ENCODE measurements around the gene MED15.

MED15 gene

DNA sequence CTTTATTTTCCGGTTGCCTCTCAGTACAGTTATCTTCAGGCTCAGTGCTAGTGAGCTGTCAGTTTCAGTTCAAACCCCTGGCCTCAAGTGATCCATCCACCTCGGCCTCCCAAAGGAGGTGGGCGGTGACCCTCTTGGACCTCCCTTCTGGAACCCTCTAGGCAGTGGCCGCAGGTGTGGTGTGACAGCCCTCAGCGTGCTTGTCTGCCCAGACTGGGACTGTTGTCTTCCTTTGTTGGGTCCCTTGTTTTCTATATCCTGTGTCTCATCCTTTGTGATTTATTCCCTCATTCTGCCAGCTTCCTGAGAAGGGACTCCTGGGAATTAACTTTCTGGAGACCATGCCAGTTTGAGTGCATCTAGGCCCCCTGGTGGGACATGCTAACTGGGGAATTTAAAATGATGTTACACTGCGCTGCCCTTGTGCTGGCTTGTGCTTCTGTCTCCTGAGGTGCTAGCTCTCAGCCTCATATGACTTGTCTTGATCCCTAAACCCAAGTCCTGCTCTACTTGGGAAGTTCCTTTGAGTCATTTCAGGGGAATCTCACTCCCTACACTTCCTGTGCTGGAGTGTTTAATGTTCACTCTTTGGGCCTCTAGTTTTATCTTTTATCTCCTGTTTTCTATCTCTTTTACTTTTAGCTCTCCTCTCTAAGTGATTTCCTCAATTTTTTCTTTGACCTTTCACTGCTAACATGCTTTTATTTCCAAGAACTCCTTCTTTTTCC is 19.4 kb downstream of the MED15 start:
- Mint-ChIP-seq H3K4me3 (no peak overlapping the region), H3K27me3 (ENCODE audit: low read depth) (no peaks in the 10 kb centered on the region), H3K36me3 (ENCODE audit: low read depth) (peaks cover 34% of the 10 kb centered on the region), H3K9me3 (no peaks in the 10 kb centered on the region), H3K4me1 (peaks cover 54% of the 10 kb centered on the region), H3K27ac (peak overlapping the region; percentile 46 to 81 (median 71))
- TF ChIP-seq, protein P1, sequence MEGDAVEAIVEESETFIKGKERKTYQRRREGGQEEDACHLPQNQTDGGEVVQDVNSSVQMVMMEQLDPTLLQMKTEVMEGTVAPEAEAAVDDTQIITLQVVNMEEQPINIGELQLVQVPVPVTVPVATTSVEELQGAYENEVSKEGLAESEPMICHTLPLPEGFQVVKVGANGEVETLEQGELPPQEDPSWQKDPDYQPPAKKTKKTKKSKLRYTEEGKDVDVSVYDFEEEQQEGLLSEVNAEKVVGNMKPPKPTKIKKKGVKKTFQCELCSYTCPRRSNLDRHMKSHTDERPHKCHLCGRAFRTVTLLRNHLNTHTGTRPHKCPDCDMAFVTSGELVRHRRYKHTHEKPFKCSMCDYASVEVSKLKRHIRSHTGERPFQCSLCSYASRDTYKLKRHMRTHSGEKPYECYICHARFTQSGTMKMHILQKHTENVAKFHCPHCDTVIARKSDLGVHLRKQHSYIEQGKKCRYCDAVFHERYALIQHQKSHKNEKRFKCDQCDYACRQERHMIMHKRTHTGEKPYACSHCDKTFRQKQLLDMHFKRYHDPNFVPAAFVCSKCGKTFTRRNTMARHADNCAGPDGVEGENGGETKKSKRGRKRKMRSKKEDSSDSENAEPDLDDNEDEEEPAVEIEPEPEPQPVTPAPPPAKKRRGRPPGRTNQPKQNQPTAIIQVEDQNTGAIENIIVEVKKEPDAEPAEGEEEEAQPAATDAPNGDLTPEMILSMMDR (IDR thresholded peaks at IDR 0.05; ENCODE audit: unreplicated experiment in 3 of 3), result no peak

DNA sequence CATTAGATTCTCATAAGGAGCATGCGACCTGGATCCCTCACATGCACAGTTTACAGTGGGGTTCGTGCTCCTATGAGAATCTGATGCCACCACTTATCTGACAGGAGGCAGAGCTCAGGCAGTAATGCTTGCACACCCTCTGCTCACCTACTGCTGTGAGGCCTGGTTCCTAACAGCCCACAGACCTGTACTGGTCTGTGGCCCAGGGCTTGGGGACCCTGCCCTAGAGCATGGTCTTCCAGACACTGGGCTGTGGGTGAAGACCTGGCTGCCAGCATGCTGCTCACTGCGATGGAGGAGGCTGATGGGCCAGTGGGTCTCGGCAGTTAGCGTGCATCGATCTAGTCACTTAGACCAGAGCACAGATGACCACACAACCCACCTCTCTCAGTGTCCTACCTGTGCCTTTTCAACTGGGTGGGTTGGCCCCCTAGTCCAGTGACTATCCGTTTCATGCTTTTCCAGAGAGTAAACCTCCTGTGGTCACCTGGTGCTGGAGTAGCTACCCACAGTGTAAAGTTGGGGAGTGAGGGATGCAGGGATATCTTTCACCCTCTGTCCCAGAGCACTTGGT is 21.1 kb downstream of the MED15 start:
- no peak overlapping the region for H3K4me3 Mint-ChIP-seq
- peaks cover 56% of the 10 kb centered on the region for H3K4me1 Mint-ChIP-seq
- H3K36me3 Mint-ChIP-seq (ENCODE audit: low read depth), result peaks cover 28% of the 10 kb centered on the region
- H3K27me3 Mint-ChIP-seq (ENCODE audit: low read depth), result no peaks in the 10 kb centered on the region
- TF ChIP-seq, protein P1 (IDR thresholded peaks at IDR 0.05; ENCODE audit: unreplicated experiment in 3 of 3), result no peak
- no peaks in the 10 kb centered on the region for H3K9me3 Mint-ChIP-seq
- H3K27ac Mint-ChIP-seq, result no peak overlapping the region

DNA sequence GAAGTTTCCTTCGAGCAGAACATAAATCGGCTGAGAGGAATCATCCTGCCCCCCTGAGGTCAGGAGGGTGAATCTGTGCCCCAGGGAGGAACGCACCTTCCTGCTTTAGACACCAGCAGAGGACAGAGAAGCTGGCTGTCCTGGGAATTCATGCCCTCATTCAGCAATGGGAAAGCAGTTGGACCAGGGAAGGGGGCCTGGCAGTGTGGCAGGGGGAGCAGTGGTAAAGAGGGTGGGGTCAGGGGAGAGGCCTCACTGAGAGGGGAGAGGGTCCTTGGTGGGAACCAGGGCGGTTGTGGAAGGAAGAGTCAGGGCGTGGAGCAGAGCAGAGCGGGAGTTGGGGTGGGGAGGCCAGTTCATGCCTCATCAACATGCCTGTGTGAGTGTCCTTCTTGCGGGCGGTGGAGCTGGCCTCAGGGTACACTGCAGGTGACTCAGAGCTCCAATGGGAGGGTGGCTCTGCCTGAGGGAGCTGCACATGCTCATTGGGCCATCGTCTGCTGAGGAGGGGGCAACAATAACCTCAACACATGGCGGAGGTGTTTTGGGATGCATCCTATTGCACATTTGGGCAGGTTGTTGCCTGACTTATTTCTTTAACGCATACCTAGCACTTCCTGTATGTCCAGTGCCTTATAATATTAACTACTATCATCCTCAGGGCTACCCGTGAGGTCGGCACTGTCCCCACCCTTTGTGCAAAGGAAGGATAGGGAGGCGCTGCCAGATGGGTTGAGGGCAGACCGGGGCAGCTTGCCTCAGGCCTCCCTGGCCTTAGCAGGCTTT is 23.2 kb downstream of the MED15 start:
- Mint-ChIP-seq H3K4me3 (peak overlapping the region in 1 of 3 experiments; percentile 32), H3K36me3 (ENCODE audit: low read depth) (peaks cover 34% of the 10 kb centered on the region), H3K9me3 (no peaks in the 10 kb centered on the region), H3K27ac (peak overlapping the region; percentile 87 to 93 (median 91)), H3K4me1 (peaks cover 55% of the 10 kb centered on the region), H3K27me3 (ENCODE audit: low read depth) (no peaks in the 10 kb centered on the region)
- TF ChIP-seq, protein P1 (IDR thresholded peaks at IDR 0.05; ENCODE audit: unreplicated experiment in 3 of 3), result no peak

DNA sequence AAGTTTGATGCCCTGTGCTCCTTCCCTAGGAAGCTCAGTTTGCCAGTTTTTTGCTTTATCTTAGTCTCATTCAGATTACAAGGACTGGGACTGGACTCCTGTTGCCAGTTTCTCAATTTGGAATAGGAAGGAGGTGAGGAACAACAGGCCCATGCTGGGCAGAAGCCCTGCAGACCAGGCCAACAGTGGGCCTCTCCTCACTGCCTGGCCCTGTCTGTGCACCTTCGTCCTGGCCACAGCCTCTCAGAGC is 23.7 kb downstream of the MED15 start:
- H3K27me3 Mint-ChIP-seq (ENCODE audit: low read depth), result no peaks in the 10 kb centered on the region
- H3K27ac Mint-ChIP-seq, result peak overlapping the region; percentile 71 to 93 (median 87)
- H3K4me3 Mint-ChIP-seq, result no peak overlapping the region
- peaks cover 54% of the 10 kb centered on the region for H3K4me1 Mint-ChIP-seq
- no peaks in the 10 kb centered on the region for H3K9me3 Mint-ChIP-seq
- peaks cover 34% of the 10 kb centered on the region for H3K36me3 Mint-ChIP-seq (ENCODE audit: low read depth)
- TF ChIP-seq, protein P1 (IDR thresholded peaks at IDR 0.05; ENCODE audit: unreplicated experiment in 3 of 3), result no peak

DNA sequence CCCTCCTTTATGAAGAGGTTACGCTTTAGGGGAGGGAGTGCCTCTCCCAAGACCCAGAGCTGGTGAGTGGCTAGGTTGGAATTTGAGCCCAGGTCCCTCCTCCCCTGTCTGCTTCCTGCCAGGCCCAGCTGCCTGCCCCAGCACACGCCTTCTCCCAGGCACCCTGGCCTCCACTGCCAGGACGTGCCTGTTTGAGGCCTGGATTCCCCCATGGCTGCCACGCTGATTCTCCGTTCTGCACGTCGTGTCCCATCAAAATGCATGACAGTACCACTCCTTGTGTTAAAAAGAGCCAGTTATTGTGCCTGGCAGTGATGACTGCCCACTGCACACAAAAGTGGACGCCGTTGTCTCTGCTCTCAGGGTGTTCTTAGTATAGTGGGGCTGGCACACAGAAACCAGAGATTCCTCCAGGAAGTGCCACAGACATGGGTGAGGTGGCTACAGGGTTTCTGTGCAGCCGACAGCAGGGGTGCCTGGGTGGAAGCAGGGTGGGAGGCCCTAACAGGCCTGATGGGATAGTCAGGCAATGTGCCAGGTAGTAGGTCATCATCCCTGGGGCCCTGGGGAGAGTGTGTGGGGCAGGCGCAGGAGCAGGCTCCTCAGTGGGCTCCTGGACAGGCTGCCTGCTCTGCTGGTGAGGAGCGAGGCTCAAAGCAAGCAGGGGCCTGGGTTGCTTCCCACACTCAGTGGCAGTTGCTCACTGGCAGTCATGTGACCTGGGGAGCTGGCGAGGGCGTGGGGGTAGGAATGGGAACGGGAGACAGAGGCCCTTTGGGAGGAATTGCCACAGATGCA is 24.2 kb downstream of the MED15 start:
- no peaks in the 10 kb centered on the region for H3K9me3 Mint-ChIP-seq
- H3K27me3 Mint-ChIP-seq (ENCODE audit: low read depth), result no peaks in the 10 kb centered on the region
- H3K27ac Mint-ChIP-seq, result peak overlapping the region; percentile 71 to 93 (median 87)
- peaks cover 32% of the 10 kb centered on the region for H3K36me3 Mint-ChIP-seq (ENCODE audit: low read depth)
- peaks cover 54% of the 10 kb centered on the region for H3K4me1 Mint-ChIP-seq
- H3K4me3 Mint-ChIP-seq, result peak overlapping the region in 2 of 3 experiments; percentile 5 to 24
- TF ChIP-seq, protein P1 (IDR thresholded peaks at IDR 0.05; ENCODE audit: unreplicated experiment in 3 of 3), result no peak
